Heart left ventricle (tissue), 16 donors: ENCODE results near the gene RYR3. TPM values are rescaled to one million over a fixed set of nuclear protein-coding genes. Genes with fewer than 3 reads are reported as not detected.

Source experiments
- ATAC-seq, 4 donors: fragments of 200-7000 bp; cut with Tn5 transposase; one replicate each; pipeline ENCODE4 v1.9.1; 2020 to 2022; ENCODE audit warnings: moderate library complexity in 4 of 4, mild to moderate bottlenecking in 3 of 4, moderate number of reproducible peaks in 1 of 4
- DNase-seq, 5 donors: peaks; one replicate each; pipeline ENCODE4 v3.0.0-alpha.2; 2020
- H3K27ac ChIP-seq, 12 donors: fragments of 200-600 bp; sonication (generic) in 4 of 12; one replicate each; pipeline versions ENCODE4 v1.5.0 to v1.8.0; 2016 to 2022; ENCODE audit warnings: mild to moderate bottlenecking in 2 of 12
- H3K27me3 ChIP-seq, 9 donors: fragments of 200-600 bp; sonication (generic) in 2 of 9; one replicate each; pipeline versions ENCODE4 v1.5.1 to v1.8.0; 2016 to 2022; ENCODE audit warnings: mild to moderate bottlenecking in 3 of 9
- H3K36me3 ChIP-seq, 9 donors: fragments of 200-600 bp; sonication (generic) in 2 of 9; one replicate each; pipeline versions ENCODE4 v1.5.0 to v1.8.0; 2018 to 2022; ENCODE audit warnings: mild to moderate bottlenecking in 2 of 9
- H3K4me1 ChIP-seq, 12 donors: fragments of 200-600 bp; sonication (generic) in 4 of 12; one replicate each; pipeline versions ENCODE4 v1.5.0 to v1.8.0; 2016 to 2022; ENCODE audit warnings: mild to moderate bottlenecking in 3 of 12
- H3K4me3 ChIP-seq, 12 donors: fragments of 200-600 bp; sonication (generic) in 4 of 12; one replicate each; pipeline versions ENCODE4 v1.5.0 to v1.8.0; 2017 to 2022; ENCODE audit warnings: mild to moderate bottlenecking in 9 of 12, moderate library complexity in 4 of 12
- H3K9me3 ChIP-seq, 12 donors: fragments of 200-600 bp; sonication (generic) in 4 of 12; one replicate each; pipeline versions ENCODE4 v1.5.0 to v1.8.0; 2016 to 2022; ENCODE audit warnings: mild to moderate bottlenecking in 1 of 12
- POLR2A ChIP-seq, 2 donors: fragments of 450-650 bp; IDR thresholded peaks; one replicate each; pipeline ENCODE4 v1.6.1; 2017; ENCODE audit warnings: antibody characterized with exemption in 2 of 2, mild to moderate bottlenecking in 2 of 2, moderate library complexity in 2 of 2
- WGBS, 4 donors: extraction: QIAGEN DNeasy Blood & Tissue Kit in 2 of 4; methylation state at CpG; one replicate each; pipeline versions ENCODE4 v1.1.5 to v1.1.7; 2013 to 2018; 5-methylcytosine and 5-hydroxymethylcytosine counted together
- intact Hi-C, 10 donors: fragments of 100-400 bp; cut with DNase I; formaldehyde crosslinking; loops; one replicate each; pipeline versions ENCODE4 v1.11.1 to v1.14.2; 2022
- polyA plus RNA-seq, 2 donors: library from polyadenylated mRNA; stranded (reverse); fragments of 200-250 nt; gene quantifications; one replicate each; pipeline ENCODE4 v1.2.3, GENCODE V29; 2013
- total RNA-seq, 9 donors: library from RNA; depleted of rRNA in 2 of 9; stranded (reverse); fragments of >200 nt in 2 of 9; fragmentation: NEBNext Ultra II Directional in 3 of 9; extraction: Animal tissue kit (Norgen Biotek cat#: 25700) in 3 of 9; gene quantifications; one replicate each; pipeline versions ENCODE4 v1.1.0 to v1.2.4, GENCODE V29; 2016 to 2023
- TF ChIP-seq, protein P1 (sequence below), 12 donors: fragments of 200-600 bp; sonication (generic) in 4 of 12; IDR thresholded peaks; one replicate each; pipeline versions ENCODE4 v1.5.0 to v1.8.0; 2018 to 2022; ENCODE audit warnings: antibody characterized with exemption in 12 of 12, mild to moderate bottlenecking in 5 of 12
- donor health status: ischemic (EF 13 %, LVEDD 7.1; RV severe dilation, severe dysfunction).
- donor health status: healthy with polysubstance abuse.
- donor health status: DM: no; HTN: yes; CAD: no.
- donor health status: DM: no; HTN: no; CAD: no.
- donor health status: ischemic (EF 25% LVEDD 6.9; RV normal size, moderate dysfunction).
- donor health status: ischemic (EF 25% LVEDD 5.7; RV mildly dilated, moderate dysfunction).
- donor health status: healthy.
- donor health status: DM: yes; HTN: yes; CAD: no.
- donor health status: ischemic (EF 35%, LVEDD 5.7; RV mildly dilated, moderate dysfunction).
- donor health status: nonischemic (EF 11% LVEDD 7.7; RV severe dilation, severe dysfunction).
- donor health status: DM: yes; HTN: yes; CAD: no.
- donor health status: PGD.
- donor health status: ischemic (EF 29% LVEDD 5.4; RV normal size, mild dysfunction).
- donor health status: nonischemic (EF 23%, LVEDD 6.1; RV moderate dilation, normal function).

Gene RYR3
- total and polyA plus RNA-seq, 11 donors: 0.01 to 0.35 (median 0.23) TPM; not detected in 2

DNA sequence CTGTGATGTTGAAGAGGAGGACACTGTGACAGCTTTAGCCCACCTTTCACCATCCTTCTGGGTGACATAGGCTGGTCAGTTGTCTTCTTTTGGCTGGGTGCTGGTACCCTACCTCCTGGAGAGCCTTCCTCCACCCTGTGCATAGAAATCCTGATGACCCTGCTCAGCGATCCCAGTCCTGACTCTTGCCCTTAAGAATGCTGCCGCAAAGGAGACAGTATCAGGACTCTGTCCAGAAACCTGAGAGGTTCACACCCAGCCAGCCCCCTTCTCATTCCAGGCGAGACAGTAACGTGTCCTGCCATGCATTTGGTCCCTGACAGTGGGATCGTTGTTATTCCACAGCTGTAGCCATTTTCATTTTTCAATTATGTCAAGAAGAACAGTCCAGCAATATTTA, 344.7 kb downstream of the RYR3 start:
- no peak for TF ChIP-seq POLR2A (IDR thresholded peaks at IDR 0.05)
- TF ChIP-seq, protein P1, sequence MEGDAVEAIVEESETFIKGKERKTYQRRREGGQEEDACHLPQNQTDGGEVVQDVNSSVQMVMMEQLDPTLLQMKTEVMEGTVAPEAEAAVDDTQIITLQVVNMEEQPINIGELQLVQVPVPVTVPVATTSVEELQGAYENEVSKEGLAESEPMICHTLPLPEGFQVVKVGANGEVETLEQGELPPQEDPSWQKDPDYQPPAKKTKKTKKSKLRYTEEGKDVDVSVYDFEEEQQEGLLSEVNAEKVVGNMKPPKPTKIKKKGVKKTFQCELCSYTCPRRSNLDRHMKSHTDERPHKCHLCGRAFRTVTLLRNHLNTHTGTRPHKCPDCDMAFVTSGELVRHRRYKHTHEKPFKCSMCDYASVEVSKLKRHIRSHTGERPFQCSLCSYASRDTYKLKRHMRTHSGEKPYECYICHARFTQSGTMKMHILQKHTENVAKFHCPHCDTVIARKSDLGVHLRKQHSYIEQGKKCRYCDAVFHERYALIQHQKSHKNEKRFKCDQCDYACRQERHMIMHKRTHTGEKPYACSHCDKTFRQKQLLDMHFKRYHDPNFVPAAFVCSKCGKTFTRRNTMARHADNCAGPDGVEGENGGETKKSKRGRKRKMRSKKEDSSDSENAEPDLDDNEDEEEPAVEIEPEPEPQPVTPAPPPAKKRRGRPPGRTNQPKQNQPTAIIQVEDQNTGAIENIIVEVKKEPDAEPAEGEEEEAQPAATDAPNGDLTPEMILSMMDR (IDR thresholded peaks at IDR 0.05): no peak
- WGBS, 4 donors: 40 to 57% (median 50%) methylated on average over 4 to 5 of the region's 5 CpGs
- intact Hi-C loops: no loop called here
- no peak overlapping the region for H3K4me3 ChIP-seq
- no peaks in the 10 kb centered on the region for H3K27me3 ChIP-seq
- ATAC-seq: no peak
- H3K36me3 ChIP-seq: no peaks in the 10 kb centered on the region
- no peaks in the 10 kb centered on the region for H3K9me3 ChIP-seq
- DNase-seq: no peak
- H3K4me1 ChIP-seq: no peaks in the 10 kb centered on the region
- H3K27ac ChIP-seq: no peak overlapping the region

DNA sequence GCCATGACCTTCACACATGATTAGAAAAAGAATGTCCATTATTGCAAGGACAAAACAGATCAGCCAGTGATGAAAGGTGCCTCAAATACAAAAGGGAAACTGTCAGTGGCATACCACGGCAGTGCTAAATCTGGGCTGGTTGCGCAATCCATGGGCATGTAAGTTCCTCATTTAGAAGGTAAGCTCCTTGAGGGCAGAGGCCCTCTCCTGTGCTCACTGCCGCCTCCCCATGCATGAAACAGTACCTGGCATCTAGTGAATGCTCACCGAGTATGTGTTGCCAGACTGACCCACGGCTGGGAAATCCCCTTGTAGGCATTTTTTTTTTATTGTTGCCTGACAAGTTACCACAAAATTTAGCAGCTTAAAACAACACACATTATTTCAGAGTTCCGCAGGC, 345.4 kb downstream of the RYR3 start:
- no peak overlapping the region for H3K4me3 ChIP-seq
- 78 to 88% (median 84%) methylated on average over 6 of the region's 6 CpGs for WGBS, 4 donors
- H3K36me3 ChIP-seq: no peaks in the 10 kb centered on the region
- no peak for DNase-seq
- TF ChIP-seq, protein P1 (IDR thresholded peaks at IDR 0.05): no peak
- no peak for TF ChIP-seq POLR2A (IDR thresholded peaks at IDR 0.05)
- ATAC-seq: no peak
- intact Hi-C loops: no loop called here
- H3K4me1 ChIP-seq: no peaks in the 10 kb centered on the region
- H3K9me3 ChIP-seq: no peaks in the 10 kb centered on the region
- H3K27me3 ChIP-seq: no peaks in the 10 kb centered on the region
- H3K27ac ChIP-seq: no peak overlapping the region

DNA sequence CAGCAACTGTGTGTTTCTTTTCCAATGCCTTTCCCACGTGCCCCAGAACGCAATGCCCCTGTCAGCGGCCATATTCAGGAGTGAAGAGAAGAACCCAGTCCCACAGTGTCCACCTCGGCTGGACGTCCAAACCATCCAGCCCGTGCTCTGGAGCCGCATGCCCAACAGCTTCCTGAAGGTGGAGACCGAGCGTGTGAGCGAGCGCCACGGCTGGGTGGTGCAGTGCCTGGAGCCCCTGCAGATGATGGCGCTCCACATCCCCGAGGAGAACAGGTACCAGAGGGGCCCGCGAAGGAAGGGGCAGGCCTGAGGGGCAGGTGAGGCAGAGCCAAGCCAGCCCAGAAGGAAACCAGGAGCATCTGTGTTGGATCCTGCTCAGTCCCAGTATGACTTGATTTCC, 349.4 kb downstream of the RYR3 start:
- ATAC-seq: no peak

DNA sequence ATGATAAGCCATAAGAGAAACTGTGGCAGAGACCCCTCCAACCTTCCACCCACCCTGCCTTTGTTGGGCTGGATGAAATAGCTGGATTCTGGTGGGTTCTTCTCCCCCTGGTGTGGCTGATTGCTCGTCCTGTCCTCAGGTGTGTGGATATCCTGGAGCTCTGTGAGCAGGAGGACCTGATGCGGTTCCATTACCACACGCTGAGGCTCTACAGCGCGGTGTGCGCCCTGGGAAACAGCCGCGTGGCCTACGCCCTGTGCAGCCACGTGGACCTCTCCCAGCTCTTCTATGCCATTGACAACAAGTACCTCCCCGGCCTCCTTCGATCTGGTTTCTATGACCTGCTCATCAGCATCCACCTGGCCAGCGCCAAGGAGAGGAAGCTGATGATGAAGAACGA, 351.2 kb downstream of the RYR3 start:
- no peak for DNase-seq
- TF ChIP-seq POLR2A (IDR thresholded peaks at IDR 0.05): no peak
- TF ChIP-seq, protein P1 (IDR thresholded peaks at IDR 0.05): no peak
- Histone ChIP-seq H3K4me3 (no peak overlapping the region), H3K9me3 (no peaks in the 10 kb centered on the region), H3K4me1 (no peaks in the 10 kb centered on the region), H3K27ac (no peak overlapping the region), H3K27me3 (no peaks in the 10 kb centered on the region), H3K36me3 (no peaks in the 10 kb centered on the region)
- ATAC-seq: peak in 1 of 4 donors; percentile 29
- intact Hi-C loops: no loop called here
- 83 to 93% (median 90%) methylated on average over 8 to 14 of the region's 14 CpGs for WGBS, 4 donors

More for the DNA sequence above, 349.4 kb downstream of the RYR3 start:
- Histone ChIP-seq H3K36me3 (no peaks in the 10 kb centered on the region), H3K27ac (no peak overlapping the region), H3K9me3 (no peaks in the 10 kb centered on the region), H3K27me3 (no peaks in the 10 kb centered on the region), H3K4me1 (no peaks in the 10 kb centered on the region), H3K4me3 (no peak overlapping the region)
- no peak for DNase-seq
- TF ChIP-seq, protein P1 (IDR thresholded peaks at IDR 0.05): no peak
- TF ChIP-seq POLR2A (IDR thresholded peaks at IDR 0.05): no peak
- intact Hi-C loops: no loop called here
- 82 to 91% (median 90%) methylated on average over 16 of the region's 16 CpGs for whole genome bisulfite sequencing, 4 donors
